GM10248 (cell line): ENCODE results near the gene AMPH.

Source experiments
- CTCF ChIA-PET: fragments of 300-600 bp; sonication (Branson Sonifier 250); formaldehyde crosslinking; extraction: SDS; loops from one replicate; lab custom pipeline; 2021; ENCODE audit warnings: antibody characterized with exemption; lab: Yijun Ruan, JAX
- POLR2A ChIA-PET: fragments of 350-650 bp; sonication (Branson Sonifier 250); formaldehyde crosslinking; extraction: SDS; loops from one replicate; lab custom pipeline; 2020; ENCODE audit warnings: antibody characterized with exemption; lab: Yijun Ruan, JAX
- DNase-seq: peaks from one replicate; pipeline ENCODE4 v3.0.0; 2012; ENCODE audit errors: extremely low spot score
- TF ChIP-seq, protein P1 (sequence below): IDR thresholded peaks from 2 replicates; pipeline ENCODE4 v1.5.1; 2012; ENCODE audit warnings: mild to moderate bottlenecking, low read depth; ENCODE audit errors: extremely low read depth, missing control alignments, control extremely low read depth

Gene AMPH

DNA sequence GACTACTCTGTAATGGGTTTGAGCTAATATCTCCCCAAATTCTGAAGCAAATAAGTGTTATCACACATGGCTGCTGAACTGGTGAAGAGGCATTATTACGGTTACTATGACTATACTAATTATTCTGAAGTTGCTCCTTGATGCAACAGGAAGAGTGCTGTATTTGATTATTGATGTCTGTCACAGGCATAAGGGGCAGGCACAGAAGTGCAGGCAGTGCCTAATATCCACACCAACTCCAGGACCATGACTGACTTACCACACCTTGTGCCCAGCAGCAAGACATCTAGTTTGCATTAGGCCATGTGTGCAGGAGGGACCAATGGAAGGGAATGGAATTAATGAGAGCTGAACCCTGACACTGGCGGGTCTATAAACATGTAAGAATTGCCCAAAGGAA is 62.7 kb downstream of the AMPH start:
- POLR2A ChIA-PET, result no interaction called here
- TF ChIP-seq, protein P1, sequence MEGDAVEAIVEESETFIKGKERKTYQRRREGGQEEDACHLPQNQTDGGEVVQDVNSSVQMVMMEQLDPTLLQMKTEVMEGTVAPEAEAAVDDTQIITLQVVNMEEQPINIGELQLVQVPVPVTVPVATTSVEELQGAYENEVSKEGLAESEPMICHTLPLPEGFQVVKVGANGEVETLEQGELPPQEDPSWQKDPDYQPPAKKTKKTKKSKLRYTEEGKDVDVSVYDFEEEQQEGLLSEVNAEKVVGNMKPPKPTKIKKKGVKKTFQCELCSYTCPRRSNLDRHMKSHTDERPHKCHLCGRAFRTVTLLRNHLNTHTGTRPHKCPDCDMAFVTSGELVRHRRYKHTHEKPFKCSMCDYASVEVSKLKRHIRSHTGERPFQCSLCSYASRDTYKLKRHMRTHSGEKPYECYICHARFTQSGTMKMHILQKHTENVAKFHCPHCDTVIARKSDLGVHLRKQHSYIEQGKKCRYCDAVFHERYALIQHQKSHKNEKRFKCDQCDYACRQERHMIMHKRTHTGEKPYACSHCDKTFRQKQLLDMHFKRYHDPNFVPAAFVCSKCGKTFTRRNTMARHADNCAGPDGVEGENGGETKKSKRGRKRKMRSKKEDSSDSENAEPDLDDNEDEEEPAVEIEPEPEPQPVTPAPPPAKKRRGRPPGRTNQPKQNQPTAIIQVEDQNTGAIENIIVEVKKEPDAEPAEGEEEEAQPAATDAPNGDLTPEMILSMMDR, result no peak
- DNase-seq, result no peak
- CTCF ChIA-PET, result no interaction called here

DNA sequence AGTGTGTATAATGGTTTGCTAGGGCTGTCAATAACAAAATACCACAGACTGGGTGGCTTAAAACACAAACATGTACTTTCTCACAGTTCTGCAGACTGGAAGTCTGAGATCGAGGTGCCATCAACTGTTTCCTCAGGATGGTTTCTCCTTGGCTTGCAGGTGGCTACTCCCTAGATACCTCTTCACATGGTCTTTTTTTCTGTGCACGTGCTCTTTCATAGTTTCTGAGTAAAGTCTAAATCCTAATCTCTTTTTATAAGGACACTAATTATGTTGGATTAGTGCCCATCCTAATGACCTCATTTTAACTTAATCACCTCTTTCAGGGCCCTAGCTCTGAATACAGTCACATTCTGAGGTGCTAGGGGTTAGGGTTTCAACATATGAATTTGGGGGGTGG is 65.9 kb downstream of the AMPH start:
- TF ChIP-seq, protein P1, result no peak
- ChIA-PET POLR2A (no interaction called here), CTCF (no interaction called here)
- no peak for DNase-seq

DNA sequence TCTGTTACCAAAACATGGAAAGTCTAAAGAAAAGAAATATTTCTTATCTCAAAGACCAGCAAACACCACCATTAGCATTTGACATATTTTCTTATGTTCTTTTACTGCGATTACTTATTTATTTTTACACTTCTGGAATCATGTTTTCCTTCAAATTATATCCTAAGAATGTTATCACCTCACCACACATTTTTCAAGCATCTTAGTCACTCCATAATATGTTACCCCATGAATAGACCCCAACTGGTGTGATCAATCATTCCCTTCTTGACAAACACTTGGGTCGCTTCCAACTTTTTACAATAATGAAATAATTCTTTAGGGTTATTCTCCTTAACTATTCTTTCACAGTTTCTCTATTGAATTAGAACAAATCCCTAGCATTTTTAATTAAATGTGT is 67.4 kb downstream of the AMPH start:
- TF ChIP-seq, protein P1, result no peak
- POLR2A ChIA-PET, result no interaction called here
- DNase-seq, result no peak
- CTCF ChIA-PET, result interaction anchor here (1.1 kb wide), 1 partner anchor 16 kb away, joined by 3 read pairs; no protein-coding TSS in a partner anchor

DNA sequence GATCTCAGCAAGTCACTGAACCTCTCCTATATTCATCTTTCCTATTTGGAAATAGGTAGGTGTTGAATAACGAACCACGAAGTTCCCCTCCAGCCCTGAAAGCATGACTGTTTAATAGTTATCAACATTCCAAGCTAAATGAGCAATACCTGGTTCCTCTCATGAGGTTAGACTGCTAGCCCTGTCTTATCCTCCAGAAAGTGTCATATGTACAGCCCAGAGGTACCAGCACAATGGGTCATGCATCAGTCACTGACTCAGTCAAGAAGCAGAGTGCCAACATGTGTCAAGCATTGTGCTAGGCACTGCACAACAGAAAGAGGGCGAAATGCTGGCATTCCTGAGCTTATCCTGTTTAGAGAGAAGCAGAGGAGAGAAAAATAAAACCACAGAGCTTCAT is 70.0 kb downstream of the AMPH start:
- TF ChIP-seq, protein P1, result no peak
- CTCF ChIA-PET, result no interaction called here
- POLR2A ChIA-PET, result no interaction called here
- DNase-seq, result no peak

DNA sequence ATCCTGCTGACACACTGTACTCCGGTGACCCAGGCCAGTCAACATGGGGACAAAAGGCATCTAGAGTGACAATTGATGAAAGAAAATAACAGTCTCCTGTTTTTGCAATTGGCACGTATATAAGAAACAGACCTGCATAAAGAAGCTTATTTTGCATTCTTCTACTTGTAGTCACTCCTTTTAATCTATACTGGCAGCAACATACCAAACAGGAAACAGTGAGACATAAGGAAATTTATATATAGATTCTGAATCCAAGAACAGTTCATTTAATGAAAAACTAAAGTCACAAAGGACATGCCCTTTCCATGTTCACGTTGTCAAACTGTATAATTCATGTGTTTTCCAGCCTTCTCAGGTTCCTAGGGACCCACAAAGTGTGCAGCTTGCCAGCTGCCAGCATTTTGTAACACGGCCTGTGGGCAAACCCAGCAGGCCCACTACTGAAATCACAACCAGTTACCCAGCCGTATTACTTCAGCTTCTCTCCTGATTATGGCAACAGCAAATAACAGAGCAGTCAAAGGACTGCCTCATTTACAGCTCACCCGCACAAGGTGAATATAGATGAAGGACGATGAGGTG is 72.3 kb downstream of the AMPH start:
- TF ChIP-seq, protein P1, result no peak
- POLR2A ChIA-PET, result no interaction called here
- no peak for DNase-seq
- CTCF ChIA-PET, result no interaction called here

DNA sequence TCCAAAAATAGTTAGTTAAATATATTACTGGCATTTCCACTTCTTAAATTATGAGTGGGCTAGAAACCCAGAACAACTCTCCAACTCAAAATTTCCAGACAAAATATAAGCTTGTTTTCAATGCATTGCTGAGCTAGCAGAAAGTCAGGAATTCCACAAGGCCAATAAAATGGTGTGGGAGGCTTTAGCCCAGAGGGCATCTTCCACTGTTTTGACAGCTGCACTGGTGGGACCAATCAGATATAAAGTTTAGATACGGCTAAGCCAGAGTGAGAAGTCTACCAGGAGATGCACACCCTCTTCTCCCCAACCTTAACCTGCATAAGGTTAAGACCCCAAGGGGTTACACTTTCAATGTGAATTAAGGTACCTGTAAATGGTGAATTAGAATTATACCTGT is 76.6 kb downstream of the AMPH start:
- no peak for DNase-seq
- CTCF ChIA-PET, result interaction anchor here (1.2 kb wide), 1 partner anchor 18 kb away, joined by 3 read pairs; no protein-coding TSS in a partner anchor
- POLR2A ChIA-PET, result no interaction called here

More for the DNA sequence above, 76.6 kb downstream of the AMPH start:
- TF ChIP-seq, protein P1, result no peak
